Fibroblast of pulmonary artery (primary cell): ENCODE results near the gene ERN2.
"Not testable (repeated sequence)": the region's sequence is repeated elsewhere in the genome, so short reads cannot be mapped to it uniquely, and the experiment has no call there.

Experiments
- DNase-seq: peaks from one replicate; pipeline ENCODE4 v3.0.0-alpha.2; 2010; ENCODE audit warnings: low read depth
- H3K4me3 ChIP-seq: replicated peaks from 2 replicates; pipeline ENCODE4 v1.5.1; 2011; ENCODE audit warnings: low read depth, mild to moderate bottlenecking, control low read depth, low read length, moderate library complexity
- CTCF ChIP-seq: IDR thresholded peaks from 2 replicates; pipeline ENCODE4 v1.5.1; 2011; ENCODE audit warnings: mild to moderate bottlenecking, control low read depth, low read length, inconsistent platforms; ENCODE audit errors: missing control alignments

The ERN2 gene

GRCh38 chr16:23729503-23730424 lies 16.7 kb upstream of the ERN2 start:
- peak; percentile 61 for DNase-seq
- H3K4me3 ChIP-seq: no peak overlapping the region
- TF ChIP-seq CTCF: no peak

- H3K4me3 ChIP-seq: no peak overlapping the region
- no peak for TF ChIP-seq CTCF
- DNase-seq: no peak
Measured at GRCh38 chr16:23728112-23728477, 15.1 kb upstream of the ERN2 start.

GRCh38 chr16:23726710-23727109 lies 13.7 kb upstream of the ERN2 start:
- no peak for DNase-seq
- no peak for TF ChIP-seq CTCF

DNA sequence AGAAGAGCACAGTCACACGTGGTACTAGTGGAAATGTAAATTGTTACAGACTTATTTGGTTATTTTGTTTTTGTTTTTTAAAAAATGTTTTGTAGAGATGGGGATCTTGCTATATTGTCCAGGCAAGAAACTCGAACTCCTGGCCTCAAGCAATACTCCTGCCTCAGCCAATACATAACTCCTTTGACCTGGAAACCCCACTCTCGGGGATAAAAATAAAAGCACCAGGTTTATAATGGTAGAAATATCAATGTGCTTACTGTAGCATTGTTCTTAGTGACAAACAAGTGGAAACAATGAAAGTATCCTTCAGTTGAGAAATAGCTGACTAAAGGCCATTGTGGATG lies 11.7 kb upstream of the ERN2 start:
- no peak for DNase-seq
- no peak for TF ChIP-seq CTCF
- no peak overlapping the region for H3K4me3 ChIP-seq

More at GRCh38 chr16:23726710-23727109, 13.7 kb upstream of the ERN2 start:
- H3K4me3 ChIP-seq: no peak overlapping the region

DNA sequence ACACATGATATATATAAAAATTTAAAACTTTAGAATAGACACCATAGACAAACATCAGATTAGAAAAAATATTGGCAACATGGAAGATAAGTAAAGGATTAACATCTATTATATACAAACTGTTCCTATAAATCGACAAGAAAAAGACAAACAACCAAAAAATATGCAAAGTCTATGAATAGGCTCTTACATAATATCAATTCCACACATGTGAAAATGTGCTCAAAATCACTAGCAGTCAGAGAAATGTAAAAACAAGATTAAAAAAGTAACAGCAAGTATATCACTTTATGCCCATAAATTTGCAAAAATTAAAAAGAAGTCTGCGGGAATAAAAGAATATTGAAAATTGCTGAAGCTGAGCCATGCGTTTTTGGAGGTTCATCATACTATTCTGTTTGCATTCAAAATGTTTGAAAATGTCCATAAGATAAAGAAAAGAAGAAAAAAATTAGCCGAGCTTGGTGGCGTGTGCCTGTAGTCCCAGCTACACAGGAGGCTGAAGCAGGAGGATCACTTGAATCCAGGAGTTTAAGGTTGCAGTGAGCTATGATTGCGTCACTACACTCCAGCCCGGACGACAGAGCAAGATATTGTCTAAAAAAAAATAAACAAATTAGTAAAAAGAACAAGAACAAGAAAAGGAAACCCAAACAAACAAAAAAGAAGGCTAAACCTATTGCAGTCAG lies 11.2 kb upstream of the ERN2 start:
- no peak for TF ChIP-seq CTCF
- no peak for DNase-seq
- H3K4me3 ChIP-seq: no peak overlapping the region

DNA sequence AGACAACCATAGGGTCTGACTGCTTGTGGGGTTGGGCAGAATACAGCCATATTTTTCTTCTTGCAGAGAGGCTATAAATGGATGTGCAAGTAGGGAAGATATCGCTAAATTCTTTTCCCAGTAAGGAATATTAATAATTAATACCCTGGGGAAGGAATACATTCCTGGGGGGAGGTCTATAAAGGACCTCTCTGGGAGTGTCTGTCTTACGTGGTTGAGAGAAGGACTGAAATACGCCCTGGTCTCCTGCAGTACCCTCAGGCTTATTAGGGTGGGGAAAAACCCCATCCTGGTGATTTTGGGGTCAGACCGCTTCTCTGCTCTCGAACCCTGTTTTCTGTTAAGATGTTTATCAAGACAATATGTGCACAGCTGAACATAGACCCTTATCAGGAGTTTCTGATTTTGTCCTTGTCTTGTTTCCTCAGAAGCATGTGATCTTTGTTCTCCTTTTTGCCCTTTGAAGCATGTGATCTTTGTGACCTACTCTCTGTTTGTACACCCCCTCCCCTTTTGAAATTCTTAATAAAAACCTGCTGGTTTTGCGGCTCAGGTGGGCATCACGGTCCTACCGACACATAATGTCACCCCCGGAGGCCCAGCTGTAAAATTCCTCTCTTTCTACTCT lies 9.7 kb upstream of the ERN2 start:
- not testable (repeated sequence) for DNase-seq, H3K4me3 ChIP-seq

- no peak overlapping the region for H3K4me3 ChIP-seq
- TF ChIP-seq CTCF: no peak
- DNase-seq: no peak
Measured at GRCh38 chr16:23716484-23716883, 3.5 kb upstream of the ERN2 start.
